HL-60 (cell line): ENCODE results near the gene GPR17.
A peak's percentile ranks its signal among the peaks of the same experiment; 100 is the strongest.

ENCODE experiments used
- POLR2AphosphoS5 ChIP-seq: IDR thresholded peaks from 2 replicates; pipeline ENCODE4 v1.6.1; 2012; ENCODE audit warnings: low read depth
- TF ChIP-seq, protein P1 (sequence below): IDR thresholded peaks from one replicate; pipeline ENCODE4 v1.5.1; 2011; ENCODE audit warnings: low read length, control low read depth, inconsistent platforms; ENCODE audit not compliant: insufficient read depth

DNA sequence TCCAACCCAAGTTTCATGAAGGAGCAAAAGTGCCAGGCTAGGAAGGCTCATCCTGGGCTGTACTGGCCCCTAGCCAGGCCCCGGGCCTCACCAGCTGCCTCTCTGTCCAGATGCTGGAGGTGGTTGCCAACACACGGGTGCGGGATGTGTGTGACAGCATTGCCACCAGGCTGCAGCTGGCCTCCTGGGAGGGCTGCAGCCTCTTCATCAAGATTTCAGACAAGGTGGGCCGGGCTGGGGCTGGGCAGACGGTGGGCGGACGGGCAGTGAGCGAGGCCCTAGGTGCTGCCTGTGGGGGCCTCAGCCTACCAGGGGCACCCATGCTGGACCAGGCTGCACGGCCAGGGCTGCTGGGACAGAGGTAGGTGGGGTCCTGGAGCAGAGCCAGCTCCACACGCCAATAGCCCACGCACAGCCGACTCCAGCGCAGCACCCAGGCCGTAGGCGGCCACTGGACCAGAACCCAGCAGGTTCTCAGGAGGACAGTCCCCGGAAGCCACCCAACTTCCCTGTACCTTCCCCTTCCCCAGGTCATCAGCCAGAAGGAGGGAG, 11.8 kb upstream of the GPR17 start:
- TF ChIP-seq, protein P1, sequence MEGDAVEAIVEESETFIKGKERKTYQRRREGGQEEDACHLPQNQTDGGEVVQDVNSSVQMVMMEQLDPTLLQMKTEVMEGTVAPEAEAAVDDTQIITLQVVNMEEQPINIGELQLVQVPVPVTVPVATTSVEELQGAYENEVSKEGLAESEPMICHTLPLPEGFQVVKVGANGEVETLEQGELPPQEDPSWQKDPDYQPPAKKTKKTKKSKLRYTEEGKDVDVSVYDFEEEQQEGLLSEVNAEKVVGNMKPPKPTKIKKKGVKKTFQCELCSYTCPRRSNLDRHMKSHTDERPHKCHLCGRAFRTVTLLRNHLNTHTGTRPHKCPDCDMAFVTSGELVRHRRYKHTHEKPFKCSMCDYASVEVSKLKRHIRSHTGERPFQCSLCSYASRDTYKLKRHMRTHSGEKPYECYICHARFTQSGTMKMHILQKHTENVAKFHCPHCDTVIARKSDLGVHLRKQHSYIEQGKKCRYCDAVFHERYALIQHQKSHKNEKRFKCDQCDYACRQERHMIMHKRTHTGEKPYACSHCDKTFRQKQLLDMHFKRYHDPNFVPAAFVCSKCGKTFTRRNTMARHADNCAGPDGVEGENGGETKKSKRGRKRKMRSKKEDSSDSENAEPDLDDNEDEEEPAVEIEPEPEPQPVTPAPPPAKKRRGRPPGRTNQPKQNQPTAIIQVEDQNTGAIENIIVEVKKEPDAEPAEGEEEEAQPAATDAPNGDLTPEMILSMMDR, result no peak
- peak; percentile 70; the same call in 1 of the 2 replicates for TF ChIP-seq POLR2AphosphoS5
